GM12872 (cell line): ENCODE results near the gene INO80D.

Experiments
- TF ChIP-seq, protein P1 (sequence below): IDR thresholded peaks from 3 replicates; pipeline ENCODE4 v1.5.1; 2011; ENCODE audit warnings: low read depth, mild to moderate bottlenecking, low read length, moderate library complexity; ENCODE audit not compliant: insufficient read depth

INO80D gene

GRCh38 chr2:206088248-206088647 is 2.3 kb upstream of the INO80D start:
- TF ChIP-seq, protein P1, sequence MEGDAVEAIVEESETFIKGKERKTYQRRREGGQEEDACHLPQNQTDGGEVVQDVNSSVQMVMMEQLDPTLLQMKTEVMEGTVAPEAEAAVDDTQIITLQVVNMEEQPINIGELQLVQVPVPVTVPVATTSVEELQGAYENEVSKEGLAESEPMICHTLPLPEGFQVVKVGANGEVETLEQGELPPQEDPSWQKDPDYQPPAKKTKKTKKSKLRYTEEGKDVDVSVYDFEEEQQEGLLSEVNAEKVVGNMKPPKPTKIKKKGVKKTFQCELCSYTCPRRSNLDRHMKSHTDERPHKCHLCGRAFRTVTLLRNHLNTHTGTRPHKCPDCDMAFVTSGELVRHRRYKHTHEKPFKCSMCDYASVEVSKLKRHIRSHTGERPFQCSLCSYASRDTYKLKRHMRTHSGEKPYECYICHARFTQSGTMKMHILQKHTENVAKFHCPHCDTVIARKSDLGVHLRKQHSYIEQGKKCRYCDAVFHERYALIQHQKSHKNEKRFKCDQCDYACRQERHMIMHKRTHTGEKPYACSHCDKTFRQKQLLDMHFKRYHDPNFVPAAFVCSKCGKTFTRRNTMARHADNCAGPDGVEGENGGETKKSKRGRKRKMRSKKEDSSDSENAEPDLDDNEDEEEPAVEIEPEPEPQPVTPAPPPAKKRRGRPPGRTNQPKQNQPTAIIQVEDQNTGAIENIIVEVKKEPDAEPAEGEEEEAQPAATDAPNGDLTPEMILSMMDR = no peak

GRCh38 chr2:206086716-206087350 is 859 bp upstream of the INO80D start:
- TF ChIP-seq, protein P1 = no peak

DNA sequence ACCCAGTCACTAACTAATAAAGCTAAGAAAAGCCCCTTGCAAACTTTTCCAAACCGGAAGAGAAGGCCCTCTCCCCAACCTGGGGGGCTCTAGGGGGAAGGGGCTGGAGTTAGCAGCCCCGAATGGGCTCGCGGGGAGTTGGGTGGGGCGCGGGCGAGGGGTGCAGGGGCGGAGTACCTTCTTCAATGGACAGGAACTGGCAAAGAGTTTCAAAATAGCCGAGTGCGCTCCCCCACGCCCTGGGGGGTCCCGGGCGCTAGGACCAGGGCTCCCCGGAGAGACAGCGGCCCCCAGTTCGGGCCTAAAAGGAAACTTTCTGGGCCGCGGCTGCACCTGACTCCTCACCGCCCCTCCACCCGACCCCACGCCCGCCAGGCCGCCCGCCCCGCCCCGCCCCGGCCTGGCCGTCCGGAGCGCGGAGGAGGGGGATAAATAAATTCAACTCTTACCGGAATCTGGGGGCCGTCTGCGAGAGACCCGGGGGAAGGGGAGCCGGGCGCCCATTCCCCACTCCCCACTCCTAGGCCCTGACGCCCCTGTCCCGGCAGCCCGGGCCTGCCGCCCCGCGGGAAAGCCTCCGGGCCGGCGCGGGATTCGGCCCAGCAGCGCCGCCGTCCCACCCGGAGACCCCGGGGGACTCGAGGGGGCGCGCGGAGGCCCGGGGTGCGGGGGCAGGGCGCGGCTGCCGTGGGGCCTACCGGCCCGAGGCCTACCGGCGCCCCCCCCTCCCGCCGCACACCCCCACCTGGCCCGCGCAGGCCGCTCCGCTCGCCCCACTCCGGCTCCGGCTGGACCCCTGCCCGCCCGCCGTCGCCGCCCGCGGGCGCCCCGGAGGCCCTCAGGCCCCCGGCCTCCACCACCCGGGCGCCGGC is 868 bp downstream of the INO80D start:
- TF ChIP-seq, protein P1 = no peak

GRCh38 chr2:206084439-206084869 is 1.5 kb downstream of the INO80D start:
- TF ChIP-seq, protein P1 = no peak

DNA sequence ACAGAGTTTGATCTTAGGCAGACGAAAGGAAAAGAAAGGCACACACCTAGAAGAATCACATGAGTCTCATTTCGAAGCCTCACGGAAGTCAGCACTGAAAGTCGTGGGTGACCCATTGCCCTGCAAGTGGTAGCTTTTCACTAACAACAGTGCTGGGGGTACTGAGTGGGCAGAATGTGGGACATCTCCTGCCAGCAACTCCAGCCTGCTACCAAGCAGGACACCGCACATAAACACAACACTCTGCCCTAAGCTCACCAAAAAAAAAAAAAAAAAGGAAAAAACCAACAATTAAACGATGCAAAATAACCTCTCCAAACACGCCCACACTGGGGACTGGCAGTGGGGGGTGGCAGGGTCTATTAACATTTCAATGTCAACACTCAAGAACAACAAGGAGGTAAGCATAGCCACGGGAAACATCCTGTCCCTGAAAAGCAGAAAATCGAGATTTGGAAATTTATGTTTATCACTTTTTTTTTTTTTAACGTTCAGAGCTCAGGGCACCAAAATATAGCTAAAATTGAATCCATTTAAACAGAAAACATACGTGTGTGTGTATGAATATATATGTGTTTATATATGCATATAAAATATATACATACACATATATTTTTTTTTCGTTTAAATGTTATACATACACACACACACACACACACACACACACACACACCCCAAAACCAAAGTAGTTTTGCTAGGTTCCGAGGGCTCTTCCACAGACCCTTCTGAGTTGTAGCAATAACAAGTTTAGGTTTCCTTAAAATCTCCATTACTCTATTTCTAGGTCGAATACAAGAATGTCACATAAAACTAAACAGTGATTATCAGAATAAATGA is 2.2 kb downstream of the INO80D start:
- TF ChIP-seq, protein P1 = no peak

GRCh38 chr2:206082298-206082843 is 3.6 kb downstream of the INO80D start:
- TF ChIP-seq, protein P1 = no peak
